Left renal pelvis (tissue), 4 donors: ENCODE data around the gene SMIM12. TPM values are rescaled to one million over a fixed set of nuclear protein-coding genes. Genes with fewer than 3 reads are reported as not detected.

Experiments
- DNase-seq, 4 donors: peaks; one replicate each; pipeline ENCODE4 v3.0.0-alpha.2; 2013; ENCODE audit warnings: low read depth in 4 of 4, low spot score in 3 of 4
- polyA plus RNA-seq, 4 donors: library from polyadenylated mRNA; unstranded; fragments of 120-200 nt; gene quantifications; one replicate each; pipeline ENCODE4 v1.2.1, GENCODE V29; 2013; ENCODE audit not compliant: insufficient read length in 4 of 4

The SMIM12 gene
- polyA plus RNA-seq, 4 donors, result 24.2 to 30.9 (median 29.6) TPM

GRCh38 chr1:34808051-34808810, 51.3 kb downstream of the SMIM12 start:
- no peak for DNase-seq

DNA sequence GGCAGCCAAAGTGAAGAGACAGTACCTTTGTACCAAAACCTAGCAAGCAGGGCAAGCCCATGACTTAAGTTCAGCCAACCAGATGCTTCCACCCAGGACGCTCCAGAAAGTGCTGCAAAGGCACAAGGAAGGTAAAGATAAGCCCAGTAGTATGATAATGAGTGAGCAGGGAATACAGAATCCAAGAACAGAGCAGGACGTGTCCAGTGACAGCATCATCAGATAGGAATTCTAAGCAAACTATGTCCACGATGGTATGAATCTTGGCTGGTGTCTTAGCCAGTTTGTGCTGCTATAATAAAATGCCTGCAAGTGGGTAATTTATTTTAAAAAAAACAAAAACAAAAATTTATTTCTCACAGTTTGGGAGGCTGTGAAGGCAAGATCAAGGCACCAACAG, 53.2 kb downstream of the SMIM12 start:
- DNase-seq, result no peak

DNA sequence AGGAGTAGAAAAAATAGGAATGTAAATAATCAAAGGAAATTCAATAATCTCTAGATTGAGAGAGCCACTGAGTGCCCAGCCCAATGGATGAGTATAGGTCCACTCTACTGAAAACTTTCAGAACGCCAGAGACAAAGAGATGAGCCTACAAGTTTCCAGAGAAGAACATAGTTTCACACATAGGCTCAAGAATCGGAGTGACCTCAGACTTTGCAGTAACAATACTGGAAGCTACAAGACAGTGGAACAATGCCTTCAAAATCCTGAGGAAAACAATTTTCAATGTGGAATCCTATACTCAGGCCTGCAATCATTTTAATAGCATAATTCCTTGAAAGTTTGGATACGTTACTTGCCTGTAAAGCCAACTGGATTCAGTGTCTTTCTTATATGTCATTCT, 55.8 kb downstream of the SMIM12 start:
- no peak for DNase-seq

Other genes with a start within 250 kb of the SMIM12 start
- under 1 TPM; 0.23 to 0.52 (median 0.39) TPM for gene GJB5, start 104.7 kb downstream of the SMIM12 start, polyA plus RNA-seq
- gene GJB4, start 100.0 kb downstream of the SMIM12 start, polyA plus RNA-seq, result under 1 TPM in 3 of 4 donors, not detected in 1; 0.09 to 0.29 (median 0.29) TPM
- gene GJB3, start 78.5 kb downstream of the SMIM12 start, polyA plus RNA-seq, result under 1 TPM in 3 of 4 donors, not detected in 1; 0.19 to 0.55 (median 0.26) TPM
- 10 to 100 TPM; 15.9 to 19.7 (median 17.7) TPM for gene GJA4, start 66.8 kb downstream of the SMIM12 start, polyA plus RNA-seq
- gene DLGAP3, start 69.9 kb upstream of the SMIM12 start, polyA plus RNA-seq, result 1 to 10 TPM in 3 of 4 donors, under 1 TPM in 1; 0.29 to 3.2 (median 1.8) TPM
- 10 to 100 TPM; 30.1 to 41.9 (median 35.2) TPM for gene TMEM35B, start 125.6 kb upstream of the SMIM12 start, polyA plus RNA-seq
- gene ZMYM6, start 172.2 kb upstream of the SMIM12 start, polyA plus RNA-seq, result 10 to 100 TPM; 14.0 to 24.3 (median 18.7) TPM
- gene ZMYM1, start 219.6 kb upstream of the SMIM12 start, polyA plus RNA-seq, result 10 to 100 TPM; 18.2 to 22.4 (median 21.0) TPM